Left lung (tissue), 10 donors: Measurements from ENCODE around the gene SIKE1. TPM values are rescaled to one million over a fixed set of nuclear protein-coding genes. Genes with fewer than 3 reads are reported as not detected.

Experiments used
- ATAC-seq: fragments of 200-7000 bp; cut with Tn5 transposase; one replicate; pipeline ENCODE4 v1.9.1; 2020; ENCODE audit warnings: moderate library complexity
- DNase-seq, 4 donors: peaks; one replicate each; pipeline ENCODE4 v3.0.0-alpha.2; 2013 to 2020
- H3K27ac ChIP-seq, 2 donors: fragments of 200-600 bp; sonication (generic) in 1 of 2; one replicate each; pipeline versions ENCODE4 v1.5.0 to v1.8.0; 2020 to 2021
- H3K27me3 ChIP-seq, 2 donors: fragments of 200-600 bp; sonication (generic) in 1 of 2; one replicate each; pipeline versions ENCODE4 v1.5.0 to v1.8.0; 2020 to 2021
- H3K36me3 ChIP-seq, 2 donors: fragments of 200-600 bp; sonication (generic) in 1 of 2; one replicate each; pipeline versions ENCODE4 v1.5.0 to v1.8.0; 2020 to 2021
- H3K4me1 ChIP-seq, 2 donors: fragments of 200-600 bp; one replicate each; pipeline ENCODE4 v1.8.0; 2021
- H3K4me3 ChIP-seq, 2 donors: fragments of 200-600 bp; sonication (generic) in 1 of 2; one replicate each; pipeline versions ENCODE4 v1.5.0 to v1.8.0; 2020 to 2021; ENCODE audit warnings: mild to moderate bottlenecking in 1 of 2
- H3K9me3 ChIP-seq, 2 donors: fragments of 200-600 bp; sonication (generic) in 1 of 2; one replicate each; pipeline versions ENCODE4 v1.5.0 to v1.8.0; 2020 to 2021
- CTCF ChIP-seq, 2 donors: fragments of 200-600 bp; sonication (generic) in 1 of 2; IDR thresholded peaks; one replicate each; pipeline versions ENCODE4 v1.5.0 to v1.8.0; 2021; ENCODE audit warnings: antibody characterized with exemption in 2 of 2
- intact Hi-C, 2 donors: fragments of 100-400 bp; cut with DNase I; formaldehyde crosslinking; loops; one replicate each; pipeline versions ENCODE4 v1.11.2 to v1.14.2; 2022
- polyA plus RNA-seq, 6 donors: library from polyadenylated mRNA; unstranded; fragments of 120-200 nt; gene quantifications; one replicate each; pipeline ENCODE4 v1.2.1, GENCODE V29; 2013; ENCODE audit not compliant: insufficient read length in 6 of 6
- total RNA-seq, 2 donors: library from RNA; stranded (reverse); fragmentation: NEBNext Ultra II Directional; extraction: Animal tissue kit (Norgen Biotek cat#: 25700); gene quantifications; one replicate each; pipeline ENCODE4 v1.2.1, GENCODE V29; 2021
- donor health status: DM: no; HTN: yes; CAD: no.
- donor health status: DM: no; HTN: no; CAD: no.

The SIKE1 gene
- total and polyA plus RNA-seq, 8 donors, result 37.7 to 59.3 (median 49.1) TPM

- TF ChIP-seq CTCF (IDR thresholded peaks at IDR 0.05), result no peak
- H3K27ac ChIP-seq, result no peak overlapping the region
- H3K9me3 ChIP-seq, result no peaks in the 10 kb centered on the region
- ATAC-seq, result no peak
- intact Hi-C loops, result no loop called here
- no peak for DNase-seq
- H3K4me1 ChIP-seq, result no peaks in the 10 kb centered on the region
- H3K27me3 ChIP-seq, result no peaks in the 10 kb centered on the region
- peaks cover 4 to 100% of the 10 kb centered on the region in 2 donors for H3K36me3 ChIP-seq
- no peak overlapping the region for H3K4me3 ChIP-seq
These were observed 56.6 kb downstream of the SIKE1 start for GRCh38 chr1:114723915-114724314.

- ATAC-seq (no peak), DNase-seq (no peak)
- Histone ChIP-seq H3K4me1 (no peaks in the 10 kb centered on the region), H3K36me3 (peaks cover 4 to 100% of the 10 kb centered on the region in 2 donors), H3K27ac (no peak overlapping the region), H3K27me3 (no peaks in the 10 kb centered on the region), H3K9me3 (no peaks in the 10 kb centered on the region), H3K4me3 (no peak overlapping the region)
- intact Hi-C loops, result no loop called here
- no peak for TF ChIP-seq CTCF (IDR thresholded peaks at IDR 0.05)
These were observed 57.0 kb downstream of the SIKE1 start for GRCh38 chr1:114723457-114723856.

- peaks cover 3 to 11% of the 10 kb centered on the region in 2 donors for H3K4me1 ChIP-seq
- H3K36me3 ChIP-seq, result peaks cover 0 to 80% of the 10 kb centered on the region in 2 donors
- no peak overlapping the region for H3K27ac ChIP-seq
These were observed 60.0 kb downstream of the SIKE1 start for GRCh38 chr1:114720492-114720891.

More at GRCh38 chr1:114720492-114720891, 60.0 kb downstream of the SIKE1 start:
- Histone ChIP-seq H3K27me3 (no peaks in the 10 kb centered on the region), H3K9me3 (no peaks in the 10 kb centered on the region), H3K4me3 (no peak overlapping the region)
- ATAC-seq (no peak), DNase-seq (no peak)
- intact Hi-C loops, result no loop called here
- no peak for TF ChIP-seq CTCF (IDR thresholded peaks at IDR 0.05)

Other genes starting within 250 kb of the SIKE1 start
- gene BCAS2, start 199.1 kb downstream of the SIKE1 start, total RNA-seq, result 10 to 100 TPM; 29.4 to 33.9 TPM
- gene BCAS2, start 199.1 kb downstream of the SIKE1 start, polyA plus RNA-seq, result 10 to 100 TPM; 42.1 to 49.0 (median 46.5) TPM
- 1 to 10 TPM; 3.2 to 4.7 TPM for gene DENND2C, start 110.6 kb downstream of the SIKE1 start, total RNA-seq
- 1 to 10 TPM; 4.3 to 5.4 (median 5.1) TPM for gene DENND2C, start 110.6 kb downstream of the SIKE1 start, polyA plus RNA-seq
- under 1 TPM in 1 of 2 donors, not detected in 1; 0.79 TPM for gene AMPD1, start 85.1 kb downstream of the SIKE1 start, total RNA-seq
- gene AMPD1, start 85.1 kb downstream of the SIKE1 start, polyA plus RNA-seq, result not detected
- gene NRAS, start 63.9 kb downstream of the SIKE1 start, total RNA-seq, result 10 to 100 TPM; 31.3 to 39.6 TPM
- 10 to 100 TPM; 53.9 to 62.4 (median 58.4) TPM for gene NRAS, start 63.9 kb downstream of the SIKE1 start, polyA plus RNA-seq
- 100 to 1,000 TPM; 493 to 524 TPM for gene CSDE1, start 22.7 kb downstream of the SIKE1 start, total RNA-seq
- gene CSDE1, start 22.7 kb downstream of the SIKE1 start, polyA plus RNA-seq, result 100 to 1,000 TPM; 390 to 467 (median 423) TPM
- not detected for gene SYCP1, start 74.2 kb upstream of the SIKE1 start, total RNA-seq
- under 1 TPM; 0.20 to 0.38 (median 0.32) TPM for gene SYCP1, start 74.2 kb upstream of the SIKE1 start, polyA plus RNA-seq
- not detected for gene TSHB, start 249.1 kb upstream of the SIKE1 start, total RNA-seq
- gene TSHB, start 249.1 kb upstream of the SIKE1 start, polyA plus RNA-seq, result not detected